Esophagus squamous epithelium (tissue), 5 donors: ENCODE results near the gene BIRC6. TPM values are rescaled to one million over a fixed set of nuclear protein-coding genes. Genes with fewer than 3 reads are reported as not detected.
"Not testable (repeated sequence)": the region's sequence is repeated elsewhere in the genome, so short reads cannot be mapped to it uniquely, and the experiment has no call there.

ENCODE experiments used
- DNase-seq: peaks from one replicate; lab custom pipeline; 2025; lab: John Stamatoyannopoulos, UW
- H3K27ac ChIP-seq, 4 donors: fragments of 200-600 bp; sonication (generic); one replicate each; pipeline ENCODE4 v1.5.1; 2016 to 2019; ENCODE audit warnings: mild to moderate bottlenecking in 1 of 4
- H3K27me3 ChIP-seq, 4 donors: fragments of 200-600 bp; sonication (generic); 1 replicate in 3 of 4; 2 replicates in 1 of 4; pipeline versions ENCODE4 v1.5.1 to v1.6.0; 2017 to 2021; ENCODE audit warnings: antibody characterized with exemption in 1 of 4
- H3K36me3 ChIP-seq, 3 donors: fragments of 200-600 bp; sonication (generic); one replicate each; pipeline ENCODE4 v1.5.1; 2016 to 2019
- H3K4me1 ChIP-seq, 3 donors: fragments of 200-600 bp; sonication (generic); one replicate each; pipeline ENCODE4 v1.5.1; 2017 to 2019
- H3K4me3 ChIP-seq, 4 donors: fragments of 200-600 bp; sonication (generic); 1 replicate in 3 of 4; 2 replicates in 1 of 4; pipeline ENCODE4 v1.5.1; 2016 to 2019; ENCODE audit warnings: mild to moderate bottlenecking in 2 of 4, moderate library complexity in 1 of 4
- H3K9me3 ChIP-seq, 3 donors: fragments of 200-600 bp; sonication (generic); one replicate each; pipeline ENCODE4 v1.5.1; 2016 to 2019
- CTCF ChIP-seq, 6 experiments: fragments of 450-650 bp in 4 of 6; fragments of 200-600 bp in 2 of 6; sonication (generic) in 2 of 6; IDR thresholded peaks; one replicate each; pipeline ENCODE4 v1.5.1; 2016 to 2019; ENCODE audit warnings: antibody characterized with exemption in 6 of 6, mild to moderate bottlenecking in 4 of 6, moderate library complexity in 4 of 6
- POLR2A ChIP-seq, 4 donors: fragments of 450-650 bp; IDR thresholded peaks; one replicate each; pipeline ENCODE4 v1.6.1; 2017; ENCODE audit warnings: antibody characterized with exemption in 4 of 4, mild to moderate bottlenecking in 4 of 4, moderate library complexity in 3 of 4
- WGBS, 2 donors: methylation state at CpG; one replicate each; pipeline ENCODE4 v1.1.5; 2018; 5-methylcytosine and 5-hydroxymethylcytosine counted together
- intact Hi-C: fragments of 100-400 bp; cut with DNase I; formaldehyde crosslinking; loops from one replicate; pipeline ENCODE4 v1.15.0; 2022
- total RNA-seq, 4 donors: library from RNA; depleted of rRNA; stranded (reverse); fragments of >200 nt; gene quantifications; one replicate each; pipeline ENCODE4 v1.1.0, GENCODE V29; 2016
- donor health status: DM: yes; HTN: yes; CAD: no.

The BIRC6 gene, protein sequence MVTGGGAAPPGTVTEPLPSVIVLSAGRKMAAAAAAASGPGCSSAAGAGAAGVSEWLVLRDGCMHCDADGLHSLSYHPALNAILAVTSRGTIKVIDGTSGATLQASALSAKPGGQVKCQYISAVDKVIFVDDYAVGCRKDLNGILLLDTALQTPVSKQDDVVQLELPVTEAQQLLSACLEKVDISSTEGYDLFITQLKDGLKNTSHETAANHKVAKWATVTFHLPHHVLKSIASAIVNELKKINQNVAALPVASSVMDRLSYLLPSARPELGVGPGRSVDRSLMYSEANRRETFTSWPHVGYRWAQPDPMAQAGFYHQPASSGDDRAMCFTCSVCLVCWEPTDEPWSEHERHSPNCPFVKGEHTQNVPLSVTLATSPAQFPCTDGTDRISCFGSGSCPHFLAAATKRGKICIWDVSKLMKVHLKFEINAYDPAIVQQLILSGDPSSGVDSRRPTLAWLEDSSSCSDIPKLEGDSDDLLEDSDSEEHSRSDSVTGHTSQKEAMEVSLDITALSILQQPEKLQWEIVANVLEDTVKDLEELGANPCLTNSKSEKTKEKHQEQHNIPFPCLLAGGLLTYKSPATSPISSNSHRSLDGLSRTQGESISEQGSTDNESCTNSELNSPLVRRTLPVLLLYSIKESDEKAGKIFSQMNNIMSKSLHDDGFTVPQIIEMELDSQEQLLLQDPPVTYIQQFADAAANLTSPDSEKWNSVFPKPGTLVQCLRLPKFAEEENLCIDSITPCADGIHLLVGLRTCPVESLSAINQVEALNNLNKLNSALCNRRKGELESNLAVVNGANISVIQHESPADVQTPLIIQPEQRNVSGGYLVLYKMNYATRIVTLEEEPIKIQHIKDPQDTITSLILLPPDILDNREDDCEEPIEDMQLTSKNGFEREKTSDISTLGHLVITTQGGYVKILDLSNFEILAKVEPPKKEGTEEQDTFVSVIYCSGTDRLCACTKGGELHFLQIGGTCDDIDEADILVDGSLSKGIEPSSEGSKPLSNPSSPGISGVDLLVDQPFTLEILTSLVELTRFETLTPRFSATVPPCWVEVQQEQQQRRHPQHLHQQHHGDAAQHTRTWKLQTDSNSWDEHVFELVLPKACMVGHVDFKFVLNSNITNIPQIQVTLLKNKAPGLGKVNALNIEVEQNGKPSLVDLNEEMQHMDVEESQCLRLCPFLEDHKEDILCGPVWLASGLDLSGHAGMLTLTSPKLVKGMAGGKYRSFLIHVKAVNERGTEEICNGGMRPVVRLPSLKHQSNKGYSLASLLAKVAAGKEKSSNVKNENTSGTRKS (N-terminal part only)
- 100 to 1,000 TPM in 1 of 4 donors, 10 to 100 TPM in 3; 56.7 to 120 (median 76.6) TPM for total RNA-seq

DNA sequence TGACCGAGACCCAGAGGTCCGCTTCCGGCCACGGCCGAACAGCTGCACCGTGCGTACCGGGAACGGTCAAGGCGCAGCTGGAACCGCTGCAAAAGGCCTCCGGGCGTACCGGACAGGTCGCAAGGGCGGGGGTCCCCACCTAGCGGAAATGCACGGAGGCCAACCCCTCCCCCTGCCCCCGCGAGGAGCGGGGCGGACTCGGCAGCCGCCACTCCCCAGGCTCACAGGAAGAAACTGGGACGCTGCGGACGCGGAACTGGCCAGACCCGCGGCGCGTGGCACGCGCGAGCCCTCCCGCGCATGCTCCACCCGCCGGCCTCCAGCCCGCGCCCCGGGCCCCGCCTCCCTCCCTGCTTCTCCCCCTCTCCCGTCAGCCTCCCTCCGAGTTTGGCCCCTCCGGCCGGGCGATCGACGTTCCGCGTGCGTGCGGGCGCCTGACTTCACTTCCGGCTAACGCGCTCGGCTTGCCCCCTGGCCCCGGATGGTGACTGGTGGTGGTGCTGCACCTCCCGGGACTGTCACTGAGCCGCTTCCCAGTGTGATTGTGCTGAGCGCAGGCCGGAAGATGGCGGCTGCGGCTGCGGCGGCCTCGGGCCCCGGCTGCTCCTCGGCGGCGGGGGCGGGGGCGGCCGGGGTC is at the start of gene BIRC6:
BIRC6 (plus strand) TSS at position 343 of the 637 bp plus-strand sequence; CDS start at position 482, 139 bp downstream.
- no peaks in the 10 kb centered on the region for H3K9me3 ChIP-seq
- WGBS, 2 donors = 0% methylated on average over 24 of the region's 76 CpGs; no CpG with 5 or more reads in 1 of the 2 donors
- H3K4me3 ChIP-seq = peak within 1 kb of the TSS; percentile 80 to 99 (median 96)
- no peaks in the 10 kb centered on the region for H3K36me3 ChIP-seq
- intact Hi-C loops = no loop called here
- H3K27ac ChIP-seq = peak within 1 kb of the TSS; percentile 95 to 98 (median 96)
- peak; percentile 94 for DNase-seq
- H3K4me1 ChIP-seq = peaks cover 7 to 44% (median 19%) of the 10 kb centered on the region in 3 donors
- no peaks in the 10 kb centered on the region for H3K27me3 ChIP-seq
- TF ChIP-seq CTCF (IDR thresholded peaks at IDR 0.05) = peak in 1 of 6 experiments; percentile 10
- peak in 3 of 4 donors; percentile 37 to 89 (median 83) for TF ChIP-seq POLR2A (IDR thresholded peaks at IDR 0.05)

DNA sequence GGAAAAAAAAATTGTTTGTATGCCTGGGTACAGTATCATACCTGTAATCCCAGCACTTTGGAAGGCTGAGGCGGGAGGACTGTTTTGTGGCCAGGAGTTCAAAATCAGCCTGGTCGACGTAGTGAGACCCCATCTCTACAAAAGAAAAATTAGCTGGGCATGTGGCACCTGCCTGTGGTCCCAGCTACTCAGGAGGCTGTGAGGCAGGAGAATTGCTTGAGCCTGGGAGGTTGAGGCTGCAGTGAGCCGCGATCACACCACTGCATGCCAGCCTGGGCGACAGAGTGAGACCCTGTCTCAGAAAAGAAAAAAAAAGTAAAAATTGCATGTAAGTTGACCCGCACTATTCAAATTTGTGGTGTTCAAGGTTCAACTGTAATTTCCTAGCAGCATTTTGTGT is 46.2 kb upstream of the BIRC6 start:
- Histone ChIP-seq H3K27ac (no peak overlapping the region), H3K4me1 (no peaks in the 10 kb centered on the region), H3K9me3 (no peaks in the 10 kb centered on the region), H3K27me3 (no peaks in the 10 kb centered on the region), H3K36me3 (peaks cover 0 to 55% (median 0%) of the 10 kb centered on the region in 3 donors), H3K4me3 (no peak overlapping the region)
- TF ChIP-seq POLR2A (IDR thresholded peaks at IDR 0.05) = no peak
- TF ChIP-seq CTCF (IDR thresholded peaks at IDR 0.05) = no peak
- intact Hi-C loops = no loop called here
- no peak for DNase-seq
- WGBS, 2 donors = 94 to 99% methylated on average over 7 of the region's 7 CpGs

- WGBS, 2 donors = 93 to 96% methylated on average over 1 of the region's 1 CpG
- Histone ChIP-seq H3K36me3 (peaks cover 0 to 18% (median 0%) of the 10 kb centered on the region in 3 donors), H3K4me3 (no peak overlapping the region), H3K4me1 (no peaks in the 10 kb centered on the region), H3K27ac (no peak overlapping the region), H3K9me3 (no peaks in the 10 kb centered on the region), H3K27me3 (no peaks in the 10 kb centered on the region)
- TF ChIP-seq POLR2A (IDR thresholded peaks at IDR 0.05) = no peak
- TF ChIP-seq CTCF (IDR thresholded peaks at IDR 0.05) = no peak
- DNase-seq = no peak
- intact Hi-C loops = no loop called here
Measured at GRCh38 chr2:32314886-32315285, 41.9 kb upstream of the BIRC6 start.

- H3K9me3 ChIP-seq, intact Hi-C loops, H3K4me1 ChIP-seq, H3K4me3 ChIP-seq, DNase-seq, H3K27me3 ChIP-seq, H3K27ac ChIP-seq, H3K36me3 ChIP-seq: not testable (repeated sequence)
- 95 to 100% methylated on average over 1 of the region's 1 CpG for WGBS, 2 donors
Measured at GRCh38 chr2:32328679-32329078, 28.1 kb upstream of the BIRC6 start.

- H3K9me3 ChIP-seq, H3K27ac ChIP-seq, H3K36me3 ChIP-seq, DNase-seq, H3K4me3 ChIP-seq, intact Hi-C loops, H3K4me1 ChIP-seq, H3K27me3 ChIP-seq: not testable (repeated sequence)
- 87 to 94% methylated on average over 8 to 14 of the region's 14 CpGs for WGBS, 2 donors
Measured at GRCh38 chr2:32329180-32329980, 27.4 kb upstream of the BIRC6 start.
